Neural cell (in vitro differentiated cells): Measurements from ENCODE around the gene HGF.

Experiments
- EP300 ChIP-seq: fragments of 450-650 bp; conservative IDR thresholded peaks from 2 replicates; pipeline ENCODE4 v1.6.1; 2014; ENCODE audit warnings: antibody characterized with exemption, mild to moderate bottlenecking, moderate library complexity; ENCODE audit not compliant: poor library complexity, severe bottlenecking
- EZH2 ChIP-seq: fragments of 200-600, 300-800 bp; shearing (Covaris generic), sonication (generic); IDR thresholded peaks from 2 replicates; pipeline ENCODE4 v1.6.1; 2014; ENCODE audit warnings: antibody characterized with exemption, low read length, borderline replicate concordance, mild to moderate bottlenecking; ENCODE audit not compliant: insufficient read depth, poor library complexity, severe bottlenecking
- MXI1 ChIP-seq: fragments of 450-650 bp; conservative IDR thresholded peaks from 2 replicates; pipeline ENCODE4 v1.6.1; 2014; ENCODE audit warnings: antibody characterized with exemption, mild to moderate bottlenecking; ENCODE audit not compliant: poor library complexity, severe bottlenecking
- POLR2AphosphoS5 ChIP-seq: IDR thresholded peaks from 2 replicates; pipeline ENCODE4 v1.6.1; 2012
- RAD21 ChIP-seq: fragments of 450-650 bp; conservative IDR thresholded peaks from 2 replicates; pipeline ENCODE4 v1.6.1; 2014; ENCODE audit warnings: antibody characterized with exemption, mild to moderate bottlenecking, moderate library complexity
- TAF1 ChIP-seq: IDR thresholded peaks from 2 replicates; pipeline ENCODE4 v1.6.1; 2012; ENCODE audit warnings: low read depth
- TF ChIP-seq, protein P1 (sequence below): fragments of 450-650 bp; IDR thresholded peaks from 2 replicates; pipeline ENCODE4 v1.5.1; 2014; ENCODE audit warnings: antibody characterized with exemption, mild to moderate bottlenecking, moderate library complexity; ENCODE audit not compliant: poor library complexity, severe bottlenecking
- TF ChIP-seq, protein P2 (sequence below): IDR thresholded peaks from 2 replicates; pipeline ENCODE4 v1.6.1; 2012; ENCODE audit warnings: borderline replicate concordance

DNA sequence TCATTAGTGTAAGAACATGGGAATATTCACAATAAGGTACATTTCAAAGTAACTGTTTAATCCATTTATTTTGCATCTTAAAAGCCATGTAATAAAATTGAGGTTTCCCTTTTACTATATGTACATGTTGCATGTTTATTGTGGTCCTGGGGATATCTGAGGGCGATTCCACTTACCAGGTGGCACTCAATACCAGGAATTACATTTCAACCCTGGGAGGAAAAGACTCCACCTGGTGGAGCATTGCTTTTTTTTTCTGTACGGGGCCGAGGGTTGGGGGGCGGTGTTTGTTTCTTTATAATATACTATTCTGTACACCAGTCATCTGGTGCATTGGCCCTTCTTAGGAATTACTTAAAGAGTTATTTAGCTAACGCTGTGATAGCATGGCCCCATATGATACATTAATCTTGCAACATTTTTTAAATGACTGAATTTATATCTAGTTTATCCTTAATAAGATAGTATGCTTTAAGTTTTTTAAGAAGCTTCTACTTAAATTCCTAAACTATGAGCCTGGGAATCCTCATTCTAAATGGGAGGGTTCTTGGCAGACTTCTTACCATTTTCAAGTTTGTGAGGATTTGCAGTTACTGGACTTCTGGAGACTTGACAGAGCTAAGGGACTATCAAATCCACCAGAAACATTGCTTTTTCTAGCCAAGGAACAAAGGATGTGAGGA is 7.2 kb upstream of the HGF start:
- TF ChIP-seq POLR2AphosphoS5: no peak
- TF ChIP-seq, protein P1, sequence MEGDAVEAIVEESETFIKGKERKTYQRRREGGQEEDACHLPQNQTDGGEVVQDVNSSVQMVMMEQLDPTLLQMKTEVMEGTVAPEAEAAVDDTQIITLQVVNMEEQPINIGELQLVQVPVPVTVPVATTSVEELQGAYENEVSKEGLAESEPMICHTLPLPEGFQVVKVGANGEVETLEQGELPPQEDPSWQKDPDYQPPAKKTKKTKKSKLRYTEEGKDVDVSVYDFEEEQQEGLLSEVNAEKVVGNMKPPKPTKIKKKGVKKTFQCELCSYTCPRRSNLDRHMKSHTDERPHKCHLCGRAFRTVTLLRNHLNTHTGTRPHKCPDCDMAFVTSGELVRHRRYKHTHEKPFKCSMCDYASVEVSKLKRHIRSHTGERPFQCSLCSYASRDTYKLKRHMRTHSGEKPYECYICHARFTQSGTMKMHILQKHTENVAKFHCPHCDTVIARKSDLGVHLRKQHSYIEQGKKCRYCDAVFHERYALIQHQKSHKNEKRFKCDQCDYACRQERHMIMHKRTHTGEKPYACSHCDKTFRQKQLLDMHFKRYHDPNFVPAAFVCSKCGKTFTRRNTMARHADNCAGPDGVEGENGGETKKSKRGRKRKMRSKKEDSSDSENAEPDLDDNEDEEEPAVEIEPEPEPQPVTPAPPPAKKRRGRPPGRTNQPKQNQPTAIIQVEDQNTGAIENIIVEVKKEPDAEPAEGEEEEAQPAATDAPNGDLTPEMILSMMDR: no peak
- no peak for TF ChIP-seq EZH2
- TF ChIP-seq RAD21: no peak
- TF ChIP-seq, protein P2, sequence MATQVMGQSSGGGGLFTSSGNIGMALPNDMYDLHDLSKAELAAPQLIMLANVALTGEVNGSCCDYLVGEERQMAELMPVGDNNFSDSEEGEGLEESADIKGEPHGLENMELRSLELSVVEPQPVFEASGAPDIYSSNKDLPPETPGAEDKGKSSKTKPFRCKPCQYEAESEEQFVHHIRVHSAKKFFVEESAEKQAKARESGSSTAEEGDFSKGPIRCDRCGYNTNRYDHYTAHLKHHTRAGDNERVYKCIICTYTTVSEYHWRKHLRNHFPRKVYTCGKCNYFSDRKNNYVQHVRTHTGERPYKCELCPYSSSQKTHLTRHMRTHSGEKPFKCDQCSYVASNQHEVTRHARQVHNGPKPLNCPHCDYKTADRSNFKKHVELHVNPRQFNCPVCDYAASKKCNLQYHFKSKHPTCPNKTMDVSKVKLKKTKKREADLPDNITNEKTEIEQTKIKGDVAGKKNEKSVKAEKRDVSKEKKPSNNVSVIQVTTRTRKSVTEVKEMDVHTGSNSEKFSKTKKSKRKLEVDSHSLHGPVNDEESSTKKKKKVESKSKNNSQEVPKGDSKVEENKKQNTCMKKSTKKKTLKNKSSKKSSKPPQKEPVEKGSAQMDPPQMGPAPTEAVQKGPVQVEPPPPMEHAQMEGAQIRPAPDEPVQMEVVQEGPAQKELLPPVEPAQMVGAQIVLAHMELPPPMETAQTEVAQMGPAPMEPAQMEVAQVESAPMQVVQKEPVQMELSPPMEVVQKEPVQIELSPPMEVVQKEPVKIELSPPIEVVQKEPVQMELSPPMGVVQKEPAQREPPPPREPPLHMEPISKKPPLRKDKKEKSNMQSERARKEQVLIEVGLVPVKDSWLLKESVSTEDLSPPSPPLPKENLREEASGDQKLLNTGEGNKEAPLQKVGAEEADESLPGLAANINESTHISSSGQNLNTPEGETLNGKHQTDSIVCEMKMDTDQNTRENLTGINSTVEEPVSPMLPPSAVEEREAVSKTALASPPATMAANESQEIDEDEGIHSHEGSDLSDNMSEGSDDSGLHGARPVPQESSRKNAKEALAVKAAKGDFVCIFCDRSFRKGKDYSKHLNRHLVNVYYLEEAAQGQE: no peak
- no peak for TF ChIP-seq TAF1
- no peak for TF ChIP-seq MXI1
- no peak for TF ChIP-seq EP300
